GM10266 (cell line): ENCODE results near the gene HLA-C.
"Not testable (repeated sequence)": the region's sequence is repeated elsewhere in the genome, so short reads cannot be mapped to it uniquely, and the experiment has no call there.

ENCODE experiments used
- DNase-seq: peaks from one replicate; pipeline ENCODE4 v3.0.0; 2012; ENCODE audit errors: extremely low spot score
- CTCF ChIP-seq: IDR thresholded peaks from 2 replicates; pipeline ENCODE4 v1.5.1; 2012; ENCODE audit warnings: mild to moderate bottlenecking, low read depth; ENCODE audit not compliant: control insufficient read depth, insufficient read depth; ENCODE audit errors: missing control alignments

The HLA-C gene

GRCh38 chr6:31270788-31271640 is 878 bp downstream of the HLA-C start:
- TF ChIP-seq CTCF: no peak
- no peak for DNase-seq

- TF ChIP-seq CTCF: no peak
- DNase-seq: no peak
These were observed 3.1 kb downstream of the HLA-C start for GRCh38 chr6:31268836-31269235.

- TF ChIP-seq CTCF: no peak
- DNase-seq: no peak
These were observed 3.5 kb downstream of the HLA-C start for GRCh38 chr6:31268369-31268765.

- no peak for TF ChIP-seq CTCF
- DNase-seq: no peak
These were observed 4.1 kb downstream of the HLA-C start for GRCh38 chr6:31267651-31268368.

- TF ChIP-seq CTCF: no peak
- DNase-seq: no peak
These were observed 5.1 kb downstream of the HLA-C start for GRCh38 chr6:31266567-31267360.

- DNase-seq: no peak
- TF ChIP-seq CTCF: no peak
These were observed 6.0 kb downstream of the HLA-C start for GRCh38 chr6:31265926-31266325.

- DNase-seq: not testable (repeated sequence)
These were observed 8.5 kb downstream of the HLA-C start for GRCh38 chr6:31263346-31263933.

- not testable (repeated sequence) for DNase-seq
These were observed 11.9 kb downstream of the HLA-C start for GRCh38 chr6:31259995-31260394.
